DMS53 treated with DMSO at 0.1 percent for 48 hours (cell line): ENCODE data around the gene ZIC1.
A peak's percentile ranks its signal among the peaks of the same experiment; 100 is the strongest.

ENCODE experiments used
- DNase-seq: peaks from one replicate; lab custom pipeline; 2025; ENCODE audit not compliant: unreplicated experiment; lab: John Stamatoyannopoulos, UW

ZIC1 gene

GRCh38 chr3:147410116-147410525 lies 956 bp downstream of the ZIC1 start:
- no peak for DNase-seq

- DNase-seq, result peak; percentile 6
Observed at GRCh38 chr3:147410526-147411237, 1.5 kb downstream of the ZIC1 start.

- DNase-seq, result peak; percentile 7
Observed at GRCh38 chr3:147411238-147411814, 2.2 kb downstream of the ZIC1 start.

GRCh38 chr3:147411815-147412241 lies 2.7 kb downstream of the ZIC1 start:
- no peak for DNase-seq

GRCh38 chr3:147412261-147412916 lies 3.2 kb downstream of the ZIC1 start:
- DNase-seq, result peak; percentile 12

- DNase-seq, result no peak
Observed at GRCh38 chr3:147412917-147413685, 3.9 kb downstream of the ZIC1 start.

GRCh38 chr3:147413686-147414389 lies 4.7 kb downstream of the ZIC1 start:
- no peak for DNase-seq

GRCh38 chr3:147414390-147415138 lies 5.4 kb downstream of the ZIC1 start:
- DNase-seq, result no peak

GRCh38 chr3:147415286-147415685 lies 6.1 kb downstream of the ZIC1 start:
- no peak for DNase-seq

- no peak for DNase-seq
Observed at GRCh38 chr3:147415874-147416273, 6.7 kb downstream of the ZIC1 start.

GRCh38 chr3:147416931-147417330 lies 7.8 kb downstream of the ZIC1 start:
- DNase-seq, result no peak

- no peak for DNase-seq
Observed at GRCh38 chr3:147417551-147418295, 8.6 kb downstream of the ZIC1 start.

GRCh38 chr3:147418371-147418781 lies 9.2 kb downstream of the ZIC1 start:
- DNase-seq, result no peak

- no peak for DNase-seq
Observed at GRCh38 chr3:147418808-147419701, 9.9 kb downstream of the ZIC1 start.

GRCh38 chr3:147419781-147420224 lies 10.6 kb downstream of the ZIC1 start:
- DNase-seq, result no peak

- DNase-seq, result no peak
Observed at GRCh38 chr3:147420353-147421183, 11.4 kb downstream of the ZIC1 start.

GRCh38 chr3:147421184-147421912 lies 12.2 kb downstream of the ZIC1 start:
- DNase-seq, result no peak
